NCI-H2029 treated with DMSO at 0.1 percent for 48 hours (cell line): ENCODE results near the gene RASSF5.

Experiments
- DNase-seq: peaks from one replicate; lab custom pipeline; 2025; lab: John Stamatoyannopoulos, UW

The RASSF5 gene

GRCh38 chr1:206507284-206508129, at the start of gene RASSF5:
TSS of gene RASSF5 (plus strand) at chr1:206507531. CDS start at chr1:206507603, 72 bp downstream.
- DNase-seq, result no peak

- no peak for DNase-seq
Measured at GRCh38 chr1:206459703-206460102, 47.6 kb upstream of the RASSF5 start.

GRCh38 chr1:206460836-206461426, 46.4 kb upstream of the RASSF5 start:
- DNase-seq, result no peak

GRCh38 chr1:206461602-206462455, 45.5 kb upstream of the RASSF5 start:
- DNase-seq, result peak; percentile 46

GRCh38 chr1:206463137-206463536, 44.2 kb upstream of the RASSF5 start:
- no peak for DNase-seq

- DNase-seq, result no peak
Measured at GRCh38 chr1:206463911-206464310, 43.4 kb upstream of the RASSF5 start.

- no peak for DNase-seq
Measured at GRCh38 chr1:206464456-206464964, 42.8 kb upstream of the RASSF5 start.

GRCh38 chr1:206465951-206466350, 41.4 kb upstream of the RASSF5 start:
- DNase-seq, result no peak

- no peak for DNase-seq
Measured at GRCh38 chr1:206466840-206467649, 40.3 kb upstream of the RASSF5 start.

- DNase-seq, result no peak
Measured at GRCh38 chr1:206467915-206468314, 39.4 kb upstream of the RASSF5 start.

GRCh38 chr1:206468571-206468970, 38.8 kb upstream of the RASSF5 start:
- no peak for DNase-seq

- DNase-seq, result no peak
Measured at GRCh38 chr1:206469411-206469932, 37.9 kb upstream of the RASSF5 start.

- peak; percentile 16 for DNase-seq
Measured at GRCh38 chr1:206469933-206470691, 37.2 kb upstream of the RASSF5 start, which contains the start of gene IKBKE. TSS of gene IKBKE (plus strand) at chr1:206470476. CDS start at chr1:206473228, 2,752 bp downstream.

- peak; percentile 48 for DNase-seq
Measured at GRCh38 chr1:206470692-206471414, 36.5 kb upstream of the RASSF5 start.

- no peak for DNase-seq
Measured at GRCh38 chr1:206471415-206471801, 35.9 kb upstream of the RASSF5 start.

- DNase-seq, result no peak
Measured at GRCh38 chr1:206472024-206472423, 35.3 kb upstream of the RASSF5 start.

GRCh38 chr1:206472454-206472853, 34.9 kb upstream of the RASSF5 start:
- DNase-seq, result no peak

GRCh38 chr1:206472886-206473285, 34.4 kb upstream of the RASSF5 start:
- no peak for DNase-seq

- DNase-seq, result no peak
Measured at GRCh38 chr1:206476058-206476457, 31.3 kb upstream of the RASSF5 start.

- no peak for DNase-seq
Measured at GRCh38 chr1:206476591-206476990, 30.7 kb upstream of the RASSF5 start.
